SK-N-SH treated with all-trans-retinoic acid at 6 μM for 48 hours (cell line): ENCODE data around the gene MRPS31.

ENCODE experiments used
- ARNTL ChIP-seq: fragments of 450-650 bp; formaldehyde crosslinking; IDR thresholded peaks from 2 replicates; pipeline ENCODE4 v1.5.0; 2020; ENCODE audit warnings: low read depth, mild to moderate bottlenecking, moderate library complexity, borderline replicate concordance
- ISL1 ChIP-seq: fragments of 250-450 bp; sonication (Bioruptor Pico); IDR thresholded peaks from 2 replicates; pipeline ENCODE4 v2.1.2; 2022; ENCODE audit warnings: mild to moderate bottlenecking, moderate library complexity
- PPARA ChIP-seq: fragments of 250-450 bp; sonication (Bioruptor Pico); IDR thresholded peaks from 2 replicates; pipeline ENCODE4 v1.5.0; 2020; ENCODE audit warnings: mild to moderate bottlenecking, borderline replicate concordance
- RARB ChIP-seq: fragments of 250-450 bp; sonication (Bioruptor Pico); IDR thresholded peaks from 2 replicates; pipeline ENCODE4 v1.8.0; 2021; ENCODE audit warnings: mild to moderate bottlenecking, moderate library complexity
- TCF4 ChIP-seq: fragments of 250-450 bp; sonication (Bioruptor Pico); IDR thresholded peaks from 2 replicates; pipeline ENCODE4 v1.8.0; 2021; ENCODE audit warnings: mild to moderate bottlenecking, moderate library complexity, borderline replicate concordance
- TOX ChIP-seq: fragments of 250-450 bp; sonication (Bioruptor Pico); IDR thresholded peaks from 2 replicates; pipeline ENCODE4 v1.8.0; 2021; ENCODE audit warnings: mild to moderate bottlenecking, moderate library complexity, borderline replicate concordance
- ZC3H10 ChIP-seq: fragments of 250-450 bp; sonication (Bioruptor Pico); IDR thresholded peaks from 2 replicates; pipeline ENCODE4 v1.5.1; 2021; ENCODE audit warnings: mild to moderate bottlenecking, moderate library complexity
- ZFP3 ChIP-seq: fragments of 250-450 bp; sonication (Bioruptor Pico); IDR thresholded peaks from 2 replicates; pipeline ENCODE4 v1.5.0; 2020; ENCODE audit warnings: mild to moderate bottlenecking, moderate library complexity
- ZNF565 ChIP-seq: fragments of 450-650 bp; formaldehyde crosslinking; conservative IDR thresholded peaks from 2 replicates; pipeline ENCODE4 v1.5.0; 2020; ENCODE audit warnings: low read depth, mild to moderate bottlenecking, moderate library complexity
- TF ChIP-seq, protein P1 (sequence below): fragments of 250-450 bp; sonication (Bioruptor Pico); IDR thresholded peaks from 2 replicates; pipeline ENCODE4 v1.5.0; 2020; ENCODE audit warnings: mild to moderate bottlenecking, moderate library complexity
- TF ChIP-seq, protein P2 (sequence below): fragments of 250-450 bp; sonication (Bioruptor Pico); IDR thresholded peaks from 2 replicates; pipeline ENCODE4 v1.8.0; 2021; ENCODE audit warnings: low read depth, mild to moderate bottlenecking, moderate library complexity, borderline replicate concordance
- TF ChIP-seq, protein P3 (sequence below): fragments of 250-450 bp; sonication (Bioruptor Pico); IDR thresholded peaks from 2 replicates; pipeline ENCODE4 v1.5.1; 2020; ENCODE audit warnings: low read depth, mild to moderate bottlenecking, moderate library complexity
- TF ChIP-seq, protein P4 (sequence below): fragments of 250-450 bp; sonication (Bioruptor Pico); IDR thresholded peaks from 2 replicates; pipeline ENCODE4 v1.8.0; 2020; ENCODE audit warnings: mild to moderate bottlenecking, moderate library complexity, borderline replicate concordance
- TF ChIP-seq, protein P5 (sequence below): fragments of 250-450 bp; sonication (Bioruptor Pico); IDR thresholded peaks from 2 replicates; pipeline ENCODE4 v1.5.1; 2021; ENCODE audit warnings: mild to moderate bottlenecking, moderate library complexity

DNA sequence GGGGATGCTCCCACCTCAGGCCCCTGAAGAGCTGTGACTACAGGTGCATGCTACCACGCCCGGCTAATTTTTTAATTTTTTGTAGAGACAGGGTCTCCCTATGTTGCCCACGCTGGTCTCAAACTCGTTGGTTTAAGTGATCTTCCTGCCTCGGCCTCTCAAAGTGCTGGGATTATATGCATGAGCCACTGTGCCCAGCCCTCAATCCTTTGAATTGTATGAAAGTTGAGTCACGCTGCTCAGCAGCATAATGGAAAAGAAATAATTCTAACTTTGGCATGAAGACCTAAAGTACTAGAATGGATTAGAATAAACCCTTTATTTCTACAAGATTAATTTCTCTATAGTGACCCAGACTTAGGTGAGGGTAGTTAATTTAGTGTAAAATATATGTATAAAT lies 42.4 kb downstream of the MRPS31 start:
- no peak for TF ChIP-seq ZFP3 (CRISPR knock-in tag)
- TF ChIP-seq ARNTL (CRISPR knock-in tag): no peak
- no peak for TF ChIP-seq ZNF565 (CRISPR knock-in tag)
- TF ChIP-seq PPARA (CRISPR knock-in tag): no peak
- TF ChIP-seq, protein P1, sequence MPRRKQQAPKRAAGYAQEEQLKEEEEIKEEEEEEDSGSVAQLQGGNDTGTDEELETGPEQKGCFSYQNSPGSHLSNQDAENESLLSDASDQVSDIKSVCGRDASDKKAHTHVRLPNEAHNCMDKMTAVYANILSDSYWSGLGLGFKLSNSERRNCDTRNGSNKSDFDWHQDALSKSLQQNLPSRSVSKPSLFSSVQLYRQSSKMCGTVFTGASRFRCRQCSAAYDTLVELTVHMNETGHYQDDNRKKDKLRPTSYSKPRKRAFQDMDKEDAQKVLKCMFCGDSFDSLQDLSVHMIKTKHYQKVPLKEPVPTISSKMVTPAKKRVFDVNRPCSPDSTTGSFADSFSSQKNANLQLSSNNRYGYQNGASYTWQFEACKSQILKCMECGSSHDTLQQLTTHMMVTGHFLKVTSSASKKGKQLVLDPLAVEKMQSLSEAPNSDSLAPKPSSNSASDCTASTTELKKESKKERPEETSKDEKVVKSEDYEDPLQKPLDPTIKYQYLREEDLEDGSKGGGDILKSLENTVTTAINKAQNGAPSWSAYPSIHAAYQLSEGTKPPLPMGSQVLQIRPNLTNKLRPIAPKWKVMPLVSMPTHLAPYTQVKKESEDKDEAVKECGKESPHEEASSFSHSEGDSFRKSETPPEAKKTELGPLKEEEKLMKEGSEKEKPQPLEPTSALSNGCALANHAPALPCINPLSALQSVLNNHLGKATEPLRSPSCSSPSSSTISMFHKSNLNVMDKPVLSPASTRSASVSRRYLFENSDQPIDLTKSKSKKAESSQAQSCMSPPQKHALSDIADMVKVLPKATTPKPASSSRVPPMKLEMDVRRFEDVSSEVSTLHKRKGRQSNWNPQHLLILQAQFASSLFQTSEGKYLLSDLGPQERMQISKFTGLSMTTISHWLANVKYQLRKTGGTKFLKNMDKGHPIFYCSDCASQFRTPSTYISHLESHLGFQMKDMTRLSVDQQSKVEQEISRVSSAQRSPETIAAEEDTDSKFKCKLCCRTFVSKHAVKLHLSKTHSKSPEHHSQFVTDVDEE (CRISPR knock-in tag): no peak
- TF ChIP-seq, protein P2, sequence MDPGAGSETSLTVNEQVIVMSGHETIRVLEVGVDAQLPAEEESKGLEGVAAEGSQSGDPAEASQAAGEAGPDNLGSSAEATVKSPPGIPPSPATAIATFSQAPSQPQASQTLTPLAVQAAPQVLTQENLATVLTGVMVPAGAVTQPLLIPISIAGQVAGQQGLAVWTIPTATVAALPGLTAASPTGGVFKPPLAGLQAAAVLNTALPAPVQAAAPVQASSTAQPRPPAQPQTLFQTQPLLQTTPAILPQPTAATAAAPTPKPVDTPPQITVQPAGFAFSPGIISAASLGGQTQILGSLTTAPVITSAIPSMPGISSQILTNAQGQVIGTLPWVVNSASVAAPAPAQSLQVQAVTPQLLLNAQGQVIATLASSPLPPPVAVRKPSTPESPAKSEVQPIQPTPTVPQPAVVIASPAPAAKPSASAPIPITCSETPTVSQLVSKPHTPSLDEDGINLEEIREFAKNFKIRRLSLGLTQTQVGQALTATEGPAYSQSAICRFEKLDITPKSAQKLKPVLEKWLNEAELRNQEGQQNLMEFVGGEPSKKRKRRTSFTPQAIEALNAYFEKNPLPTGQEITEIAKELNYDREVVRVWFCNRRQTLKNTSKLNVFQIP (CRISPR knock-in tag): no peak
- no peak for TF ChIP-seq RARB
- no peak for TF ChIP-seq ZC3H10
- TF ChIP-seq, protein P3, sequence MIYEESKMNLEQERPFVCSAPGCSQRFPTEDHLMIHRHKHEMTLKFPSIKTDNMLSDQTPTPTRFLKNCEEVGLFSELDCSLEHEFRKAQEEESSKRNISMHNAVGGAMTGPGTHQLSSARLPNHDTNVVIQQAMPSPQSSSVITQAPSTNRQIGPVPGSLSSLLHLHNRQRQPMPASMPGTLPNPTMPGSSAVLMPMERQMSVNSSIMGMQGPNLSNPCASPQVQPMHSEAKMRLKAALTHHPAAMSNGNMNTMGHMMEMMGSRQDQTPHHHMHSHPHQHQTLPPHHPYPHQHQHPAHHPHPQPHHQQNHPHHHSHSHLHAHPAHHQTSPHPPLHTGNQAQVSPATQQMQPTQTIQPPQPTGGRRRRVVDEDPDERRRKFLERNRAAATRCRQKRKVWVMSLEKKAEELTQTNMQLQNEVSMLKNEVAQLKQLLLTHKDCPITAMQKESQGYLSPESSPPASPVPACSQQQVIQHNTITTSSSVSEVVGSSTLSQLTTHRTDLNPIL (CRISPR knock-in tag): no peak
- TF ChIP-seq TCF4: no peak
- no peak for TF ChIP-seq TOX (CRISPR knock-in tag)
- no peak for TF ChIP-seq ISL1 (CRISPR knock-in tag)
- TF ChIP-seq, protein P4, sequence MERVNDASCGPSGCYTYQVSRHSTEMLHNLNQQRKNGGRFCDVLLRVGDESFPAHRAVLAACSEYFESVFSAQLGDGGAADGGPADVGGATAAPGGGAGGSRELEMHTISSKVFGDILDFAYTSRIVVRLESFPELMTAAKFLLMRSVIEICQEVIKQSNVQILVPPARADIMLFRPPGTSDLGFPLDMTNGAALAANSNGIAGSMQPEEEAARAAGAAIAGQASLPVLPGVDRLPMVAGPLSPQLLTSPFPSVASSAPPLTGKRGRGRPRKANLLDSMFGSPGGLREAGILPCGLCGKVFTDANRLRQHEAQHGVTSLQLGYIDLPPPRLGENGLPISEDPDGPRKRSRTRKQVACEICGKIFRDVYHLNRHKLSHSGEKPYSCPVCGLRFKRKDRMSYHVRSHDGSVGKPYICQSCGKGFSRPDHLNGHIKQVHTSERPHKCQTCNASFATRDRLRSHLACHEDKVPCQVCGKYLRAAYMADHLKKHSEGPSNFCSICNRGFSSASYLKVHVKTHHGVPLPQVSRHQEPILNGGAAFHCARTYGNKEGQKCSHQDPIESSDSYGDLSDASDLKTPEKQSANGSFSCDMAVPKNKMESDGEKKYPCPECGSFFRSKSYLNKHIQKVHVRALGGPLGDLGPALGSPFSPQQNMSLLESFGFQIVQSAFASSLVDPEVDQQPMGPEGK (CRISPR knock-in tag): no peak
- TF ChIP-seq, protein P5, sequence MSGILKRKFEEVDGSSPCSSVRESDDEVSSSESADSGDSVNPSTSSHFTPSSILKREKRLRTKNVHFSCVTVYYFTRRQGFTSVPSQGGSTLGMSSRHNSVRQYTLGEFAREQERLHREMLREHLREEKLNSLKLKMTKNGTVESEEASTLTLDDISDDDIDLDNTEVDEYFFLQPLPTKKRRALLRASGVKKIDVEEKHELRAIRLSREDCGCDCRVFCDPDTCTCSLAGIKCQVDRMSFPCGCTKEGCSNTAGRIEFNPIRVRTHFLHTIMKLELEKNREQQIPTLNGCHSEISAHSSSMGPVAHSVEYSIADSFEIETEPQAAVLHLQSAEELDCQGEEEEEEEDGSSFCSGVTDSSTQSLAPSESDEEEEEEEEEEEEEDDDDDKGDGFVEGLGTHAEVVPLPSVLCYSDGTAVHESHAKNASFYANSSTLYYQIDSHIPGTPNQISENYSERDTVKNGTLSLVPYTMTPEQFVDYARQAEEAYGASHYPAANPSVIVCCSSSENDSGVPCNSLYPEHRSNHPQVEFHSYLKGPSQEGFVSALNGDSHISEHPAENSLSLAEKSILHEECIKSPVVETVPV (CRISPR knock-in tag): no peak
